ENCODE measurements around the gene SLC2A9. TPM values are rescaled to one million over a fixed set of nuclear protein-coding genes. Genes with fewer than 3 reads are reported as not detected.
A peak's percentile ranks its signal among the peaks of the same experiment; 100 is the strongest.

Gene SLC2A9
- total and polyA plus RNA-seq, 2 of the 13 experiments (the other 11 are each of a cell fraction or from before 2014, with no cell fraction given) = 36.2 to 42.3 TPM

- Histone ChIP-seq H3K27me3 (ENCODE audit: control insufficient read depth in 1 of 2, insufficient read depth in 2 of 2, low read length in 2 of 2) (no peaks in the 10 kb centered on the region), H3K4me2 (ENCODE audit: low read depth, low read length) (no peak overlapping the region), H3K4me1 (ENCODE audit: insufficient read depth, low read length) (no peaks in the 10 kb centered on the region), H2AFZ (ENCODE audit: low read length) (no peak overlapping the region), H4K20me1 (ENCODE audit: insufficient read depth, low read length) (no peaks in the 10 kb centered on the region), H3K9me3 (ENCODE audit: low read length) (no peaks in the 10 kb centered on the region), H3K9ac (ENCODE audit: insufficient read depth, low read depth, low read length) (no peak overlapping the region), H3K36me3 (replicated peaks in 1 of 2; ENCODE audit: control insufficient read depth in 1 of 2, insufficient read depth in 2 of 2, low read length in 2 of 2) (peaks cover 28 to 75% of the 10 kb centered on the region in 2 experiments), H3K27ac (ENCODE audit: extremely low read length, insufficient read depth, low read length) (no peak overlapping the region), H3K4me3 (replicated peaks in 1 of 3; ENCODE audit: insufficient read depth in 1 of 3, low read depth in 2 of 3, low read length in 3 of 3) (no peak overlapping the region), H3K79me2 (ENCODE audit: insufficient read depth, low read length) (no peaks in the 10 kb centered on the region)
- no TSS peak for BruUV-seq (replicated peaks)
- DNase-seq (ENCODE audit: low spot score) = no peak
- TF ChIP-seq MXD3 (CRISPR knock-in tag; IDR thresholded peaks at IDR 0.05) = no peak
- peak; percentile 87 for TF ChIP-seq ZNF629 (CRISPR knock-in tag; conservative IDR thresholded peaks at IDR 0.05)
- intact Hi-C loops (cut with micrococcal nuclease; ENCODE audit: unreplicated experiment) (no loop called here), in situ Hi-C loops (cut with HindIII; ENCODE audit: extremely low pct_ligation_motif_present, low pct_unique_long_range_greater_than_20kb) (no loop called here)
- CTCF ChIA-PET (ENCODE audit: low intra/inter-chr PET ratio, low total read pairs) = no interaction called here
- no peak for FAIRE-seq
- POLR2A ChIA-PET = no interaction called here
- no peak for ATAC-seq
- WGBS (ENCODE audit: low lambda C conversion rate) = 100% methylated on average over 1 of the region's 2 CpGs
Observed at GRCh38 chr4:9920029-9920428, 101.3 kb downstream of the SLC2A9 start.

- no peaks in the 10 kb centered on the region for H4K20me1 ChIP-seq (ENCODE audit: insufficient read depth, low read length)
- no peaks in the 10 kb centered on the region for H3K79me2 ChIP-seq (ENCODE audit: insufficient read depth, low read length)
- no peaks in the 10 kb centered on the region for H3K27me3 ChIP-seq (ENCODE audit: control insufficient read depth in 1 of 2, insufficient read depth in 2 of 2, low read length in 2 of 2)
- intact Hi-C loops (cut with micrococcal nuclease; ENCODE audit: unreplicated experiment) = no loop called here
- TF ChIP-seq ZBTB2 (CRISPR knock-in tag; IDR thresholded peaks at IDR 0.05; ENCODE audit: low read depth) = no peak
- TF ChIP-seq GPBP1L1 (CRISPR knock-in tag; IDR thresholded peaks at IDR 0.05) = no peak
- TF ChIP-seq TGIF2 (CRISPR knock-in tag; IDR thresholded peaks at IDR 0.05) = no peak
- TF ChIP-seq MED13 (CRISPR knock-in tag; IDR thresholded peaks at IDR 0.05) = no peak
- TF ChIP-seq POLR2AphosphoS5 (IDR thresholded peaks at IDR 0.05; ENCODE audit: low read depth, low read length) = no peak
- no peak for TF ChIP-seq HIC2 (CRISPR knock-in tag; IDR thresholded peaks at IDR 0.05; ENCODE audit: low read depth)
- no peak for TF ChIP-seq JUND (CRISPR knock-in tag; IDR thresholded peaks at IDR 0.05)
- TF ChIP-seq TAF1 (CRISPR knock-in tag; IDR thresholded peaks at IDR 0.05) = no peak
- 96% methylated on average over 6 of the region's 6 CpGs for WGBS (ENCODE audit: low lambda C conversion rate)
- CTCF ChIA-PET (ENCODE audit: low intra/inter-chr PET ratio, low total read pairs) = no interaction called here
- no peak overlapping the region for H3K4me3 ChIP-seq (replicated peaks in 1 of 3; ENCODE audit: insufficient read depth in 1 of 3, low read depth in 2 of 3, low read length in 3 of 3)
- BruUV-seq (replicated peaks) = no TSS peak
- H3K36me3 ChIP-seq (replicated peaks in 1 of 2; ENCODE audit: control insufficient read depth in 1 of 2, insufficient read depth in 2 of 2, low read length in 2 of 2) = peaks cover 33 to 78% of the 10 kb centered on the region in 2 experiments
- no peak for DNase-seq (ENCODE audit: low spot score)
- no peaks in the 10 kb centered on the region for H3K9me3 ChIP-seq (ENCODE audit: low read length)
- no peak for ATAC-seq
- H3K4me1 ChIP-seq (ENCODE audit: insufficient read depth, low read length) = no peaks in the 10 kb centered on the region
- no peak overlapping the region for H3K4me2 ChIP-seq (ENCODE audit: low read depth, low read length)
- H2AFZ ChIP-seq (ENCODE audit: low read length) = no peak overlapping the region
- no peak overlapping the region for H3K9ac ChIP-seq (ENCODE audit: insufficient read depth, low read depth, low read length)
- POLR2A ChIA-PET = no interaction called here
- no peak overlapping the region for H3K27ac ChIP-seq (ENCODE audit: extremely low read length, insufficient read depth, low read length)
- no peak for FAIRE-seq
- in situ Hi-C loops (cut with HindIII; ENCODE audit: extremely low pct_ligation_motif_present, low pct_unique_long_range_greater_than_20kb) = no loop called here
Observed at GRCh38 chr4:9919047-9919446, 102.2 kb downstream of the SLC2A9 start.

Data from HepG2 (cell line).